NOMO-1 treated with DMSO at 0.1 percent for 48 hours (cell line): ENCODE data around the gene SLC12A6.
A peak's percentile ranks its signal among the peaks of the same experiment; 100 is the strongest.
"Not testable (repeated sequence)": the region's sequence is repeated elsewhere in the genome, so short reads cannot be mapped to it uniquely, and the experiment has no call there.

Source experiments
- DNase-seq: peaks from one replicate; lab custom pipeline; 2025; ENCODE audit not compliant: unreplicated experiment; lab: John Stamatoyannopoulos, UW

The SLC12A6 gene

GRCh38 chr15:34337557-34338306 lies at the start of gene SLC12A6:
SLC12A6 (minus strand) TSS chr15:34337781; CDS start chr15:34336680, 1,101 bp downstream.
- DNase-seq, result peak; percentile 92

- not testable (repeated sequence) for DNase-seq
Observed at GRCh38 chr15:34381829-34382521, 44.4 kb upstream of the SLC12A6 start.

- DNase-seq, result not testable (repeated sequence)
Observed at GRCh38 chr15:34380491-34380890, 42.9 kb upstream of the SLC12A6 start.

GRCh38 chr15:34376856-34377255 lies 39.3 kb upstream of the SLC12A6 start:
- DNase-seq, result no peak

DNA sequence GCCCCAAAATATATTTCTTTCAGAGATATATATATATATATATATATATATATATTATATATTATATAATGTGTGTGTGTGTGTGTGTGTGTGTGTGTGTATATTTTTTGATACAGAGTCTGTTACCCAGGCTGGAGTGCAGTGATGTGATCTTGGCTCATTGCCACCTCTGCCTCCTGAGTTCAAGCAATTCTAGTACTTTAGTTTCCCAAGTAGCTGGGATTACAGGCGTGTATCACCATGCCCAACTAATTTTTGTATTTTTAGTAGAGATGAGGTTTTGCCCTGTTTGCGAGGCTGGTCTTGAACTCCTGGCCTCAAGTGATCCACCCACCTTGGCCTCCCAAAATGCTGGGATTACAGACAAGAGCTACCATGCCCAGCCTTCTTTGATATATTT lies 38.0 kb upstream of the SLC12A6 start:
- not testable (repeated sequence) for DNase-seq

GRCh38 chr15:34374816-34375215 lies 37.2 kb upstream of the SLC12A6 start:
- no peak for DNase-seq

- DNase-seq, result no peak
Observed at GRCh38 chr15:34373951-34374350, 36.4 kb upstream of the SLC12A6 start.

DNA sequence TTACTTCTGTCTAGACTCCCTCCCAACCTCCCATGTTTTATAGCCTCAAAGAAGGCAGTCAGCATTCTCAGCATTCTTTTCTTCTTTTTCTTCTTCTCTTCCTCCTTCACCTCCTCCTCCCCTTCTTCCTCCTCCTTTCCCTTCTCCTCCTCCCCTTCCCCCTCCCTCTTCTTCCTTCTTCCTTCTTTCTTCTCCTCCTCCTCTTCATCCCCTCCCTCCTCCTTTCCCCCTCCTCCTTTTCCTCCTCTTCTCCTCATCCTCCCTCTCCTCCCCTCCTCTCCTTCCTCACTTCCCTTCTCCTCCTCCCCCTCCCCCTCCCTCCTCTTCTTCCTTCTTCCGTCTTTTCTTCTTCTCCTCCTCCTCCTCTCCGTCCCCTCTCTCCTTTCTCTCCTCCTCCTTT lies 33.1 kb upstream of the SLC12A6 start:
- DNase-seq, result no peak

DNA sequence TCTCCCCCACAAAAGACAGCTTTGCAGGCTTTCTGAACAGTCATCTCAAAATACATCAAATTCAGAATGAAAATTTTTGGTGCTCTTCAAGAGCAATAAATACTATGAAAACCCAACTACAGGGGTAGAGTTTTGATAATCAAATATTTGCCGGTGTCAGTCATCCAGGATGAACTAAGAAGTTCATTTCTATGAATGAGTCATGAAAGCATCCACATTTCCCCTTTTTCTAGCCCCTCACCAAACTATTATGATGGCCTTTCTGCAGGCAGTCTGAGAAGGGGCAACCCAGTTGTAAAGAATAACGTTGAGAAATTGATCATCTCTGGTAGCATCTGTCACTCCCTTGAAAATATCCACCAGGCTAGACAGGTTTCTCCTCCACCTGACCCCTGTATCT lies 32.5 kb upstream of the SLC12A6 start:
- DNase-seq, result no peak

DNA sequence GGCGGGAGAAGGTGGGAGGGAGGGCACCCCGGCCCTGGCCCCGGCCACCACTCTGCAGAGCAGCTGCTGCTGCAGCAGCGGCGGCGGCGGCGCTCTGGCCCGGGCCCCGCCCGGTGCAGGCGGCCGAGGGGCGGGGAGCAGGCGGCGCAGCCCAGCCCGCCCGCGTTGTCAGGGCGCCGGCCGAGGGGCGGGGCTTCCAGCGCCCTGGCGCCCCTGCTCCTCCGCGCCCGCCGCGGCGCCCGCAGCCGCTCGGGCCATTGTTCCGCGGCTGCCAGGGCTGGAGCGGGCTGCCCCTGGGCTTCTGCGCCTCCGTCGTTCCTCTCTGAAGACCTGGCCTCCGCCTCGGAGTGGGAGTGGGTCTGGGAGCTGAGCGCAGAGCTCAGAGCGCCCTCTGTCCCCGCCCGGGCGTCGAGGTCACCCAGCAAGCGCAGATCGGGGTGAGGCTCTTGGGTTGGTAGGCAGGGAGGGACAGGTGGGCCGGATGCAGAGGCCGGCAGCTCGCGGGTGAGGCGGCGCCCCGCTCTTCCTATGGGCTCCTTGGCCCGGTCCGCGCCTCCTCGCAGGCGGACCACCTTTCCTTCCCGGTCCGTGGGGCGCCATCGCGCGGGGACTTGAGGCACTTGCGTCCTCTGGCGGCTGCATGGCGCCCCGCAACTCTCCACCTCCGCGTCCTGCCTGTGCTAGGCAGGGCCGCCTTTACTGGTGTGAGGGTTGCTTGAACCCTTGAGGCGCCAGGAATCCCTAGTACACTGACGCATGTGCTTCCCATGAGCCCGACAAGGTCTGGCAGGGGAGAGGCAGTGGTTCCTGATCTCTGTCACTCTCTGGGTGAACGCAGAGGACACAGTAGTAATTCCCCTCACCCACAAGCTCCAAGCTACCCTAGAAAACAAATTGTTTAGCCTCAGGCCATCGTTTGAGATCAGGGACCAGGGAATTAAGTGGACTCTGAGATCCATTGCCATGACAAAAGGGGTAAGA lies 29.8 kb upstream of the SLC12A6 start, which contains the start of gene LPCAT4:
LPCAT4 (minus strand) TSS at position 96 of the 981 bp plus-strand sequence. CDS start 96 bp downstream, outside the sequence.
- DNase-seq, result peak; percentile 85

DNA sequence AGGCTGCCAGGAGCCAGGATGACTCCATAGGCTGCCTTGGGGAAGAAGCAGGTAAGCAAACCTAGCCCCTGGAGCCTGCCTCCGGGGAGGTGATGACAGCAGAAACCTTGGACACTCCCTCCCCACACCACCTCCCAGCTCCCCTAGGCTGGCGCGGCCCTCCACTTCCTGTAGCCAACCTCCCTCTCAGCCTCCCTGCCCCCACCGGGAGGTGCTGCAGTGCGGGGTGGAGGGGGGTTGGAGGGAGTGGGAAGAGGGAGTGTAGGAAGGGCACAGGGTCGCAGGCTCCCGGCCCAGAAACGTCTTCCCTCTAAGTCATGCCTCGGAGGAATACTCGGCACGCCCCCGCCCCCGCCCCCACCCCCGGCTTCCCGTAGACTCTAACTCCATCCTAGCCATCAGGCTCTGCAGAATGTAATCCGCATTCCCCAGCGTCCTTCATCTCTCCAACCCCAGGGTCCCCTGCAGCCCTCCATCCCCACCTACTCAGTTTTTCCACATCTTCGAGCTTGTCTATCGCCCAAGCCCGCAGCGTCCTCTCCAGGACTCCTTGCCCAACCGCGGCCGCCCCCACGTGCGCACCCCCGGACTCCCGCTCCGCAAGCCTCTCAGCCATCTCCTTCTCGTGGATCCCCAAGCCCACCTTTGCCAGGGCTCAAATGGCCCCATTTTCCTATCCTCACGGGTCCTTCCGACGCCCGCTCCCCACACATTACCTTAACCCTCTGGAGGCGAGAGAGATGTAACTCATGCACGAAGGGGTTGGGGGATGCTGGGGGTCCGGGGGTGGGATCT lies 28.9 kb upstream of the SLC12A6 start:
- DNase-seq, result peak; percentile 37

DNA sequence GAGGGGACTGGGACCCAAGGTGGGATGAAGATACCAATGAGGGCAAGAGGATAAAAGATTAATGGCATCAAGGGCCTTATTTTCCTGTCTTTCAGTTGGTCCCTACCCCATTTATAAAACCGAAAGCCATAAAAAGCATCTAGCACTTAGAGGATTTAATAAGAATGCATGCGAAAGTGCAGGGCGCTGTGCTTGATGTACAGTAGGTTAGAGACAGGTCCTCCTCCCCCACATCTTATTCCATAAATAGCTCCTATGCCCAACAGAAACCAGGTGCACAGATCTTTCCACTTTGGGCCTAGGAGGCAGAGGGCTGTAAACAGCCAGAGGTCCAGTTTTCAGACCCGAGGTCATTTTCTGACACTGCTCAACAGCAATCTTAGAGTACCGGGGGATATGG lies 28.3 kb upstream of the SLC12A6 start:
- no peak for DNase-seq

DNA sequence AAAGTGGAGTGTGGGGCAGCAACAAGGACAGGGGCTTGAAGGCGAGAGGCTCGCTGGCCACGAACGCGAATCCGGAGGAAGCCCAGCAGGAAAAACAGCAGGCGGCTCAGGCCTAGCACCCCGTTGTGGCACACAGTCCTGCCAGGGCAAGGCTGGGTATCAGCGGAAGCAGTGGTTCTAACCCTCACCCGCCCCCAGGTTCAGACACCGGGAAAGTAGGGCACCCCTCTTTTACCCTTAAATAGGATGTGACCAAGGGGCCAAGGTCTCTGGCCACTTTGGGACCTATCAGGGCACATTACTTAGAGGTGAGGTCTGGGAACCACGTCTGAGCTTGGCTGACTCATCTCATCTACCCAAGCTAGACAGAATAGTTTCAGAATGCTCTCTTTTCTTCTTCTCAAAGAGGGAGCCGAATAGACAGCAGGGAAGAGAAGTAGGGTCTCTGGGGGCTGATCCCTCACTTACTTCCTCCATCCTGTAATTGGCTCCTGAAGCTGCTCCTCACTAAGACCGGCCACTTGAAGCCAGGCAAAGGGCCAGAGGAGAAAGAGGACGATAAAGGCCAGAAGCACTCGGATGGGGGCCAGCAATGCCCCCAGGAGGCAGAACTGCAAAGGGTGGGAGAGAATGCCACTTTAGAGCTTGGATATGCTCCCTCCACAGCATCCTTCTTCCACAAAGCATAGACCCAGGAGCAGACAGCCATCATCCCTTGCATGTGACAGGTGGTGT lies 27.7 kb upstream of the SLC12A6 start:
- peak; percentile 7 for DNase-seq

GRCh38 chr15:34364041-34364440 lies 26.5 kb upstream of the SLC12A6 start:
- no peak for DNase-seq

DNA sequence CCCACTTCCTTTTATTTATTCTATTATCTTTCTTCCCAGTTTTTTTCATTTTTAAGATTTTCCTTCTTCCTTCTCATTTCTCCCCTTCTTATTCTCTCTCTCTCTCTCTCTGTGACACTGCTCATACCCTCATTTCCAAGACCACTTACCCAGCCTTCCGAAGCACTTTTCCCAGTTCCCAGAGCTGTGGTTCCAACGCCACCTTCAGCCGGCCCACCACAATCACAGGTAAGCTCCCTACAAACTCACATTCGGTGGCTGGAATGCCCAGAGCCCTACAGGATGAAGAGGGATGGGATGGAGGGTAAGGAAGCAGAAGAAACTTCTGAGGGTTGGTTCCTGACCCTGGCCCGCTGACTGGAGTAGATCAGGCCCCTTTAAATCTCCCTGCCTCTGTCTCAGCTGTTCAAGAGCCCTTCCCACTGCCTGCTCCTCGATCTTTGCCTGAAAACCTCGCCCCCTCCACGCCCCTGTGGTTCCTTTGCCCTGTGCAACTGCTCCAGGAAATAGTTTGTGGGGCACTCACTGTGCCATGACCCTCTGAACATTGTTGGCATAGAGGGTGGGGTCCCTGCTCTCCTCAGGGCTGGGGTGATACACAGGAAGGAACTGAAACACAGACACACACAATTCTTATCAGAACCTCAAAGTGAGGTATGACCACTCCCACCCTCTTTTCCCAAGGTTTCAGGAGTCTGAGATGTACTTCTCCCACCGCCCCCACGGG lies 24.6 kb upstream of the SLC12A6 start:
- DNase-seq, result no peak

GRCh38 chr15:34361278-34361677 lies 23.7 kb upstream of the SLC12A6 start:
- DNase-seq, result no peak

DNA sequence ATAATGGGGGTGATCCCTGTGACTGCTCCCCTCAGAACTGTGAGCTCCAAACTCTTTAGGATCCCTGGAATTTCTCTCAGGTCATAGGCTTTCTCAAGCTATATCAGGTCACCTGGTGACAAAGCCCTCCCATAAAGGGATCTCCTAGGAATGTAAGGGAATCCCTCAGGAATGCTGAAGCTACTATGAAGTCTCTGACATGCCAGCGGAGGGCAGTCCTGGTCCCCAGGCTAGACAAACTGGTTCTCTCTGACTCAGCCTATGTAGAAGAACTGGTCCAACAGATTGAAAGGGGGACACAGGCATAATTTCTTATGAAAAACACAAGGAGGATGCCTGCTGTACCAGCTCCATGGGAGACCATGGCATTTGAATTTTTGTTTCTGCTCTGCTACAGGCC lies 22.7 kb upstream of the SLC12A6 start:
- no peak for DNase-seq

GRCh38 chr15:34359416-34359815 lies 21.8 kb upstream of the SLC12A6 start:
- no peak for DNase-seq

GRCh38 chr15:34358948-34359347 lies 21.4 kb upstream of the SLC12A6 start:
- DNase-seq, result no peak
